Stimulated activated memory B cell treated with anti-CD40 and anti-IgM and Interleukin-4, amounts not matched to agents 10 μg/mL and 1 μg/mL and 100 μg/mL, for 72 hours (primary cell): ENCODE measurements around the gene STK36.

ENCODE experiments used
- ATAC-seq: fragments of 150-1000 bp; cut with Tn5 transposase; 2 replicates; pipeline ENCODE4 v1.10.0; 2021
- H3K27ac Mint-ChIP-seq: one replicate; pipeline ENCODE4 v1.8.0; 2022; ENCODE audit warnings: mild to moderate bottlenecking, mixed read lengths
- H3K27me3 Mint-ChIP-seq: one replicate; pipeline ENCODE4 v1.8.0; 2022; ENCODE audit warnings: mixed read lengths
- H3K36me3 Mint-ChIP-seq: one replicate; pipeline ENCODE4 v1.8.0; 2022; ENCODE audit warnings: mixed read lengths
- H3K4me1 Mint-ChIP-seq: one replicate; pipeline ENCODE4 v1.8.0; 2022; ENCODE audit warnings: mixed read lengths
- H3K4me3 Mint-ChIP-seq: one replicate; pipeline ENCODE4 v1.8.0; 2022; ENCODE audit warnings: mild to moderate bottlenecking, moderate library complexity, mixed read lengths
- H3K9me3 Mint-ChIP-seq: one replicate; pipeline ENCODE4 v1.8.0; 2022; ENCODE audit warnings: mixed read lengths

STK36 gene

GRCh38 chr2:218745160-218745558 is 73.3 kb downstream of the STK36 start:
- Mint-ChIP-seq H3K4me3 (no peak overlapping the region), H3K9me3 (no peaks in the 10 kb centered on the region), H3K36me3 (peaks cover 71% of the 10 kb centered on the region), H3K4me1 (peaks cover 24% of the 10 kb centered on the region), H3K27ac (peak overlapping the region; percentile 75), H3K27me3 (no peaks in the 10 kb centered on the region)
- peak; percentile 80 for ATAC-seq

DNA sequence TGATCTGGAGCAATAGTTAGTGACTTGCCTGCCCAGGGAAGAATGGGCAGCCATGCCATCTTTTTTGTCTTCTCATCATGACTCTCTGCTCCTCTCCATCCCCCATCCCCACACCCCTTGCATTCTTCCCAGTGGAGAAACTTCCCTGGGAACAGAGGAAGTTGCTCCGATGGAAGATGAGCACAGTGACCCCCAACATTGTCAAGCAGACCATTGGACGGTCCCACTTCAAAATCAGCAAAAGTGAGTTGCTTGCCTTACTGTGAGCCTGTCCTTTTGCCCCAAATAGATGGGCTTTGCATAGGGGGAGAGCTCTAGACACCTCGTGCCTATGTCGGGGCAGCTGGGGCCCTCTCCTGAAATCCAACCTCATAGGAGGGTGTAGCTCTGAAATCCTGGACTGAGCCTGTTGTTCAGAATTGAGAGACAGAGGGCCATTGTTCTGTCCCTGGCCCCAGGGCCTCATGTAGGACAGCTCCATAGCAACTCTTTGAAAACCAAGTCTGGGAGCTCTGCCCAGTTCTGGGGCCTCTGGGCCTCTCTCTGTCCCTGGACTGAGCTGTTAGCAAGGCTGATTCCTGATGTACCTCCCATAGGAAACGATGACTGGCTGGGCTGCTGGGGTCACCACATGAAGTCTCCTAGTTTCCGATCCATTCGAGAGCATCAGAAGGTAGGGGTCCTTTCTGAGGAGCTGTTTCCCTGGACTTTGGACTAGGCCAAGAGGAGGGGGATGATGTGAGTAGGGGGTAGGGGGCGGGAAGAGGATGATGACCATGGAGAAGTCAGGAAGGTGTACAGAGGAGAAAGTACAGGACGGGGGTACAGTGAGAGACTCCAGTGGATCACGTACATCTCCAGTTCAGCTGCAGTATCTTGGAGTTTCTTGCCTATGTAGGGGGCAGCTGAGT is 73.9 kb downstream of the STK36 start:
- Mint-ChIP-seq H3K9me3 (no peaks in the 10 kb centered on the region), H3K4me1 (peaks cover 24% of the 10 kb centered on the region), H3K27ac (peak overlapping the region; percentile 75), H3K27me3 (no peaks in the 10 kb centered on the region), H3K4me3 (no peak overlapping the region), H3K36me3 (peaks cover 71% of the 10 kb centered on the region)
- ATAC-seq = no peak

- H3K36me3 Mint-ChIP-seq = peaks cover 75% of the 10 kb centered on the region
Measured at GRCh38 chr2:218746470-218746795, 74.5 kb downstream of the STK36 start.

DNA sequence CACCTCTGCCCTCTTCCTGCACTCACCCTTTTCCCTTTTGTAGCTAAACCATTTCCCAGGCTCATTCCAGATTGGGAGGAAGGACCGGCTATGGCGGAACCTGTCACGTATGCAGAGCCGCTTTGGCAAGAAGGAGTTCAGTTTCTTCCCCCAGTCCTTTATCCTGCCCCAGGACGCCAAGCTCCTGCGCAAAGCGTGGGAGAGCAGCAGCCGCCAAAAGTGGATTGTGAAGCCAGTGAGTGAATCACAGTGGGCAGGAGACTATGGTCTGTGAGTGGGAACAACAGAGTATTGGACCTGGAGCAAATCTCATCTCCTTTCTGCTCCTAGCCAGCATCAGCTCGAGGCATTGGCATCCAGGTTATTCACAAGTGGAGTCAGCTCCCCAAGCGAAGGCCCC is 75.1 kb downstream of the STK36 start:
- Mint-ChIP-seq H3K4me1 (peaks cover 24% of the 10 kb centered on the region), H3K27me3 (no peaks in the 10 kb centered on the region), H3K36me3 (peaks cover 79% of the 10 kb centered on the region), H3K27ac (no peak overlapping the region), H3K4me3 (no peak overlapping the region), H3K9me3 (no peaks in the 10 kb centered on the region)
- no peak for ATAC-seq

More at GRCh38 chr2:218746470-218746795, 74.5 kb downstream of the STK36 start:
- ATAC-seq = no peak
- Mint-ChIP-seq H3K27me3 (no peaks in the 10 kb centered on the region), H3K4me1 (peaks cover 24% of the 10 kb centered on the region), H3K27ac (no peak overlapping the region), H3K4me3 (no peak overlapping the region), H3K9me3 (no peaks in the 10 kb centered on the region)

GRCh38 chr2:218748741-218749441 is 77.0 kb downstream of the STK36 start:
- Mint-ChIP-seq H3K36me3 (peaks cover 89% of the 10 kb centered on the region), H3K27me3 (no peaks in the 10 kb centered on the region), H3K4me3 (no peak overlapping the region), H3K27ac (no peak overlapping the region), H3K4me1 (peaks cover 16% of the 10 kb centered on the region), H3K9me3 (no peaks in the 10 kb centered on the region)
- ATAC-seq = no peak
